Caco-2 (cell line): Measurements from ENCODE around the gene FMOD. TPM values are rescaled to one million over a fixed set of nuclear protein-coding genes. Genes with fewer than 3 reads are reported as not detected.

Source experiments
- BruUV-seq: library from RNA; stranded (reverse); fragments of 400-500 nt; replicated peaks from 2 replicates; lab custom pipeline; 2021; lab: Mats Ljungman, UMichigan
- CTCF ChIA-PET: fragments of 300-600 bp; sonication (Branson Sonifier 250); formaldehyde crosslinking; loops from one replicate; lab custom pipeline; 2022; ENCODE audit warnings: antibody characterized with exemption; lab: Charles Lee
- POLR2A ChIA-PET: fragments of 300-600 bp; sonication (Branson Sonifier 250); formaldehyde crosslinking; loops from one replicate; lab custom pipeline; 2022; ENCODE audit warnings: antibody characterized with exemption; lab: Charles Lee
- DNase-seq, 2 experiments: peaks; one replicate each; pipeline versions ENCODE4 v3.0.0 to v3.0.0-alpha.2; 2020 to 2022
- H3K27me3 ChIP-seq: replicated peaks from 2 replicates; pipeline ENCODE4 v1.6.0; 2011; ENCODE audit warnings: low read length; ENCODE audit not compliant: control insufficient read depth, insufficient read depth
- H3K36me3 ChIP-seq: 2 replicates; pipeline ENCODE4 v1.5.1; 2011; ENCODE audit warnings: low read length; ENCODE audit not compliant: control insufficient read depth, insufficient read depth
- H3K4me1 ChIP-seq: fragments of 250-450 bp; sonication (Bioruptor Pico); 2 replicates; pipeline ENCODE4 v1.5.1; 2020; ENCODE audit warnings: mild to moderate bottlenecking
- H3K4me3 ChIP-seq: 2 replicates; pipeline ENCODE4 v1.5.1; 2011; ENCODE audit warnings: low read depth, mild to moderate bottlenecking, control low read depth, low read length
- H3K9me3 ChIP-seq: fragments of 250-450 bp; sonication (Bioruptor Pico); 2 replicates; pipeline ENCODE4 v1.5.1; 2020; ENCODE audit warnings: mild to moderate bottlenecking, moderate library complexity
- H3K27ac Mint-ChIP-seq: one replicate; pipeline ENCODE4 v1.8.0; 2022; ENCODE audit warnings: mixed read lengths; ENCODE audit not compliant: unreplicated experiment
- H3K27me3 Mint-ChIP-seq: one replicate; pipeline ENCODE4 v1.8.0; 2022; ENCODE audit warnings: mixed read lengths; ENCODE audit not compliant: insufficient read depth, unreplicated experiment
- H3K36me3 Mint-ChIP-seq: one replicate; pipeline ENCODE4 v1.8.0; 2022; ENCODE audit warnings: mild to moderate bottlenecking, mixed read lengths; ENCODE audit not compliant: insufficient read depth, unreplicated experiment
- H3K4me1 Mint-ChIP-seq: one replicate; pipeline ENCODE4 v1.8.0; 2022; ENCODE audit warnings: low read depth, mixed read lengths; ENCODE audit not compliant: unreplicated experiment
- H3K4me3 Mint-ChIP-seq: one replicate; pipeline ENCODE4 v1.8.0; 2022; ENCODE audit warnings: mild to moderate bottlenecking, moderate library complexity, mixed read lengths; ENCODE audit not compliant: unreplicated experiment
- H3K9me3 Mint-ChIP-seq: one replicate; pipeline ENCODE4 v1.8.0; 2022; ENCODE audit warnings: mixed read lengths; ENCODE audit not compliant: unreplicated experiment
- CTCF ChIP-seq, 2 experiments: fragments of 200-600 bp in 1 of 2; IDR thresholded peaks; 1 replicate in 1 of 2; 2 replicates in 1 of 2; pipeline versions ENCODE4 v1.5.1 to v1.8.0; 2011 to 2022; ENCODE audit warnings: antibody characterized with exemption in 1 of 2, control low read depth in 1 of 2, inconsistent platforms in 1 of 2, low read depth in 1 of 2, low read length in 1 of 2, mild to moderate bottlenecking in 1 of 2, moderate library complexity in 1 of 2; ENCODE audit not compliant: insufficient read depth in 1 of 2, severe bottlenecking in 1 of 2, unreplicated experiment in 1 of 2
- intact Hi-C: fragments of 100-400 bp; cut with micrococcal nuclease; formaldehyde crosslinking; loops from one replicate; pipeline ENCODE4 v1.10.0; 2022; ENCODE audit not compliant: unreplicated experiment
- total RNA-seq: library from RNA; stranded (reverse); gene quantifications from 2 replicates; pipeline ENCODE4 v1.2.3, GENCODE V29; 2022

Gene FMOD
- total RNA-seq, 1 experiment from 2014 or later, result 32.6 TPM

DNA sequence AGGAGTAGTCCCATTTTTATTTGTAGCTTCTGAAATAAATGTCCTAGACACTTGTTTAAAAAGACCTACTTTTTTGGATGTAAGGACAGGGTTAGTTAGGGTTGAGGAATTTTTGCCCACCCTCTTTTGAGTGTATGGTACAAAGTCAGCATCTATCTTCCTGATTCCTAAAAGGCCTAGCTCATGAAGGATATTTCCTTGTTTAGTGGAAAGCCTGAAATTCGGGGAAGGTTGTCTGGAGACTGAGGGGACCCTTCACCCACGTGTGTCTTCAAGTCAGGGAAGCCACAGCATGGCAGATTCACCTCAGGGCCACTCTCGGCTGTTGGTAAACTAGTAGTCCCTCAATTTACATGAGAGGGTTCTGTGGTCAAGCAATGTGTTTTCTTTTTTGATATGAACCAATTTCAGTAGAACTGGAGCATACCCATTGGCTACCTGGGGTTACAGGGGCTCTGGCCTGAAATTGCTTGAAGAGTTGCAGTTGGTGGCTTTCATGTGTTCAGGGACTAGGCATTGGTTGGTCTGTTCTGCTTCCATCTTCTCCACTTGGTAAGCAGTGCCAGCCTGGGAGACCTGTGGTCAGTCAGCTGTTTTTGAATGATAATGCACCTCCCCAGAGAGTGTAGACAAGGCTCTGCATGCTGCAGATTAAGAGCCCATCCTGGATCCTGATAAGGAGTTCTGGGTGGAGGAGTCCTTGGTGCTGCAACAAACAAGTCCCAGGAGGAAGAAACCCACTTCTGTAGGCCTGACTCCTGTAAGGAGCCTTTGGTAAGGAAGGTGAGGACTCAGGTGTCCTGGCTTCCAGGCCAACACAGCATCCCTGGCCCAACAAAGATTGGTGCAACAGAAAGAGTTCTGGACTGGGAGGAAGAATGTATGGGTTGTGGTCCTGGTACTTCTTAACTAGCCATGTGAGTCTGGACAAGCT is 39.3 kb downstream of the FMOD start:
- Histone ChIP-seq H3K27me3 (no peaks in the 10 kb centered on the region), H3K36me3 (peaks cover 9% of the 10 kb centered on the region), H3K9me3 (no peaks in the 10 kb centered on the region), H3K4me1 (peaks cover 12% of the 10 kb centered on the region), H3K4me3 (no peak overlapping the region)
- BruUV-seq, result no TSS peak
- Mint-ChIP-seq H3K9me3 (no peaks in the 10 kb centered on the region), H3K4me1 (peaks cover 16% of the 10 kb centered on the region), H3K4me3 (no peak overlapping the region), H3K36me3 (peaks cover 13% of the 10 kb centered on the region), H3K27ac (no peak overlapping the region), H3K27me3 (no peaks in the 10 kb centered on the region)
- ChIA-PET CTCF (interaction anchor here (1.0 kb wide), 1 partner anchor 16 kb away, joined by 3 read pairs; no protein-coding TSS in a partner anchor), POLR2A (interaction anchor here (4.0 kb wide), 1 partner anchor 15 kb away, joined by 15 read pairs; no protein-coding TSS in a partner anchor)
- DNase-seq, result no peak
- TF ChIP-seq CTCF (IDR thresholded peaks at IDR 0.05; ENCODE audit: insufficient read depth in 1 of 2, low read depth in 1 of 2, low read length in 1 of 2, severe bottlenecking in 1 of 2, unreplicated experiment in 1 of 2), result no peak
- intact Hi-C loops, result no loop called here

- intact Hi-C loops, result no loop called here
- no peak for DNase-seq
- no TSS peak for BruUV-seq
- TF ChIP-seq CTCF (IDR thresholded peaks at IDR 0.05; ENCODE audit: insufficient read depth in 1 of 2, low read depth in 1 of 2, low read length in 1 of 2, severe bottlenecking in 1 of 2, unreplicated experiment in 1 of 2), result no peak
- no peak overlapping the region for H3K4me3 ChIP-seq
- POLR2A ChIA-PET, result interaction anchor here (1.1 to 4.0 kb wide), 3 partner anchors 17 to 18 kb away, joined by 3 to 15 read pairs (median 4); no protein-coding TSS in a partner anchor
- peaks cover 18% of the 10 kb centered on the region for H3K36me3 Mint-ChIP-seq
- no peaks in the 10 kb centered on the region for H3K9me3 Mint-ChIP-seq
- H3K4me1 Mint-ChIP-seq, result peaks cover 19% of the 10 kb centered on the region
- H3K27me3 Mint-ChIP-seq, result no peaks in the 10 kb centered on the region
- no peak overlapping the region for H3K4me3 Mint-ChIP-seq
- CTCF ChIA-PET, result interaction anchor here (1.1 kb wide), 1 partner anchor 32 kb away, joined by 3 read pairs; no protein-coding TSS in a partner anchor
- peaks cover 9% of the 10 kb centered on the region for H3K36me3 ChIP-seq
- H3K27me3 ChIP-seq, result no peaks in the 10 kb centered on the region
- no peak overlapping the region for H3K27ac Mint-ChIP-seq
- no peaks in the 10 kb centered on the region for H3K9me3 ChIP-seq
- peaks cover 16% of the 10 kb centered on the region for H3K4me1 ChIP-seq
These were observed 42.0 kb downstream of the FMOD start for GRCh38 chr1:203308923-203309331.

DNA sequence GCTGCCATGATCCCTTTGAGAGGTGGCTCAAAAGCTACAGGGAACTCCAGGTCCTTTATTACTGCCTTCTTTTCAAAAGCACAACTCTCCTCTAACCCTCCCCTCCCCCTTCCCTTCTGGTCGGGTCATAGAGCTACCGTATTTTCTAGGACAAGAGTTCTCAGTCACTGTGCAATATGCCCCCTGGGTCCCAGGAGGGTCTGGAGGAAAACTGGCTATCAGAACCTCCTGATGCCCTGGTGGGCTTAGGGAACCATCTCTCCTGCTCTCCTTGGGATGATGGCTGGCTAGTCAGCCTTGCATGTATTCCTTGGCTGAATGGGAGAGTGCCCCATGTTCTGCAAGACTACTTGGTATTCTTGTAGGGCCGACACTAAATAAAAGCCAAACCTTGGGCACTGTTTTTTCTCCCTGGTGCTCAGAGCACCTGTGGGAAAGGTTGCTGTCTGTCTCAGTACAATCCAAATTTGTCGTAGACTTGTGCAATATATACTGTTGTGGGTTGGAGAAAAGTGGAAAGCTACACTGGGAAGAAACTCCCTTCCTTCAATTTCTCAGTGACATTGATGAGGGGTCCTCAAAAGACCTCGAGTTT is 42.5 kb downstream of the FMOD start:
- no peaks in the 10 kb centered on the region for H3K27me3 Mint-ChIP-seq
- no TSS peak for BruUV-seq
- Histone ChIP-seq H3K9me3 (no peaks in the 10 kb centered on the region), H3K27me3 (no peaks in the 10 kb centered on the region), H3K4me3 (no peak overlapping the region), H3K36me3 (peaks cover 9% of the 10 kb centered on the region), H3K4me1 (peaks cover 21% of the 10 kb centered on the region)
- H3K4me1 Mint-ChIP-seq, result peaks cover 24% of the 10 kb centered on the region
- ChIA-PET POLR2A (interaction anchor here (1.3 to 4.0 kb wide), 2 partner anchors 18 kb away, joined by 3 to 15 read pairs; no protein-coding TSS in a partner anchor), CTCF (interaction anchor here (1.1 kb wide), 1 partner anchor 32 kb away, joined by 3 read pairs; no protein-coding TSS in a partner anchor)
- no peak for DNase-seq
- no peaks in the 10 kb centered on the region for H3K9me3 Mint-ChIP-seq
- H3K36me3 Mint-ChIP-seq, result peaks cover 18% of the 10 kb centered on the region
- no peak for TF ChIP-seq CTCF (IDR thresholded peaks at IDR 0.05; ENCODE audit: insufficient read depth in 1 of 2, low read depth in 1 of 2, low read length in 1 of 2, severe bottlenecking in 1 of 2, unreplicated experiment in 1 of 2)
- H3K27ac Mint-ChIP-seq, result no peak overlapping the region
- intact Hi-C loops, result no loop called here
- H3K4me3 Mint-ChIP-seq, result no peak overlapping the region
